HG03066 (cell line): Measurements from ENCODE around the gene COLQ.
"Not testable (repeated sequence)": the region's sequence is repeated elsewhere in the genome, so short reads cannot be mapped to it uniquely, and the experiment has no call there.

Experiments
- ATAC-seq: cut with Tn5 transposase; IDR thresholded peaks from one replicate; pipeline ENCODE4 v1.9.1; 2021; ENCODE audit warnings: low read depth; ENCODE audit not compliant: unreplicated experiment

The COLQ gene

GRCh38 chr3:15521573-15521965 lies at the start of gene COLQ:
TSS of gene COLQ (minus strand) at chr3:15521706. CDS start at chr3:15521625, 81 bp downstream.
- ATAC-seq = no peak

GRCh38 chr3:15563190-15563589 lies 41.7 kb upstream of the COLQ start:
- ATAC-seq = no peak

DNA sequence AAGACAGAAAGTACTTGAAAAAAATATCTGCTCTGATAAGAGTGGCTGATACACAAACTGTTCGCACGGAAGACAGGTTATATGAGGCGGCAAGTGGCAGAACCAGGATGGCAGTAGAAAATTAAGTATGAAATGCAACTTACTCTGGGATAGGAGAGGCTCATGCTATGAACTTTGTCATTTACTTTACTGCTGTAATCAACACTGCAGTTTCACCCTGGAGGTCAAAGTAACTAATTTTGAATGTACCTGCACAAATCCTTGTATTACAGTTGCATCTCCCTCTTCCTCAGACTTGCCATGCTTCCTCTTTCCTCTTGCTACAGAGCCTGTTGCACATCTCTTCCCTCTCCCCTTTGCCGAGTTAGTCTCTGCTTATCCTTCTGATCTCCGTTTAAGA lies 41.1 kb upstream of the COLQ start:
- no peak for ATAC-seq

- ATAC-seq = no peak
Measured at GRCh38 chr3:15558581-15558980, 37.1 kb upstream of the COLQ start.

DNA sequence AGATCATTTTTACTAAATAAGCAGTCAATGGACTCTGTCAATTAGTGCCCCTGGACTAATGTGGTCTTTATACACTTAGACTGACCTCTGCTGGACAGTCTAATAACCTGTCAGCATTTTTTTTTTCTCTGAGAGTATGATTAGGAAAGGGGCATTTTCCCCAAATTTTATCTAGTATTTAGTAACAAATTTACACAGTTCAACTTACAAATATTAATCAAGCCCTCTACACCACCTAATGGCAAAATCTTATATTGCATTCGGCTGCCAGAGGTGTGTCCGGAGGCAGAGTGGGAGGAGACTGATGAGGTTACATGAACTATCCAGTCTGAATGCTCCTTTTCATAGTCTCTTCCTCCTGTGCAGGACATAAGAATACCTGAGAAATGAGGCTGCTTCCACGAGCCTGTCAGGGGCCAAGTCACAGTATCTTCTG lies 36.0 kb upstream of the COLQ start:
- ATAC-seq = peak; percentile 68

- ATAC-seq = peak; percentile 90
Measured at GRCh38 chr3:15556512-15556911, 35.0 kb upstream of the COLQ start.

DNA sequence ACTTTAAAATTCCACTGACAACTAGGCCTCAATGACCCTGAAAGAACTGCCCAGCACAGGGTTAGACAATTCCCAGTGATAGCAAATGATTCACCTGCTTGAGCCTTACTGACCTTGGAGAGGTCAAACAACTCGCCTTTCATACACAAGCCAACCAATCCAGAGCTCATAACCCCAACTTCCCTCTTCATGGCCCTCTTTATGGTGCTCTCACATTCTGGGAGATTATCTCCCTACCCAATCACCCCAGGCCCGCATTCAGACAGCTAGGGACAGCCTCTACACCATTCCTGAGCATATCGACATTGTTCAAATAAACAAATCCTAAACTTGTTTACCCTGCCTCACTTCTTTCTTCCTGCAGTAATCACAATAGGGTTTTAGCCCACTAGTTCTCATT lies 32.2 kb upstream of the COLQ start:
- no peak for ATAC-seq

- ATAC-seq = no peak
Measured at GRCh38 chr3:15551902-15552301, 30.4 kb upstream of the COLQ start.

GRCh38 chr3:15549846-15550245 lies 28.3 kb upstream of the COLQ start:
- no peak for ATAC-seq

DNA sequence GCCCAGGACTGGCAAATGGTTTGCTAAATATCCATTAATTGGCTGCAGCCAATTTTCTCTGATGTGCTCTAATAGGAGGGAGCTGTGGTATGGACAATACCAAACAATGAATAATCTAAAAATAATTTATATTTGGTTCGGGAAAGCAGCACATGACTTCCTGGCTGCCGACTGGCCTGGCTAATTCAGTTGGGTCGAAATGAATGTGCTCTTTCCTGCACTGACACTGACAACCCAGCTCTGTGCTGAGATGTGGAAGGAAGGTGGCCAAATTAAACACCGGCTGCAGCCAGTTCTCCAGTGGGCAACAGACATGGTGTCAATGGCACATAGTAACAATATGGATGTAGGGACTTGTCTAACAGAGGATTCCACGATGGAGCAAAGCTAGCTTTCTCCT lies 21.1 kb upstream of the COLQ start:
- no peak for ATAC-seq

DNA sequence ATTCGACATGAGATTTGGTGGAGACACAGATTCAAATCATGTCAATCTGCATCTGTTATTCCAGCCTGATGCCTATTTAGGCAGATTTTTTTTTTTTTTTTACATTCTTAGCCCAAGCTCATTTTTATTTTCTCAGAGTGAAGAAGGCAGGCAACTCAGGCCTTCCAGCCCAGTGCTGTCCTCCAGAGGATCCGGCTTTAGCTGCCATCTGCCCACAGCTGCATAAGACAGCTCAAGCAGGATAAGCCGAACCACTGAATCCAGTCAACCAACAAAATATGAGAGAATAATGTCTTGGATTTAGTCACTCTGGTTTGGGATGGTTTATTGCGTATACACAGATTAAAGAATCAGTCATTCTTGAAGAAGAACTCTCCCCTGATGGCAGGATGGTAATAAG lies 19.9 kb upstream of the COLQ start:
- ATAC-seq = no peak

DNA sequence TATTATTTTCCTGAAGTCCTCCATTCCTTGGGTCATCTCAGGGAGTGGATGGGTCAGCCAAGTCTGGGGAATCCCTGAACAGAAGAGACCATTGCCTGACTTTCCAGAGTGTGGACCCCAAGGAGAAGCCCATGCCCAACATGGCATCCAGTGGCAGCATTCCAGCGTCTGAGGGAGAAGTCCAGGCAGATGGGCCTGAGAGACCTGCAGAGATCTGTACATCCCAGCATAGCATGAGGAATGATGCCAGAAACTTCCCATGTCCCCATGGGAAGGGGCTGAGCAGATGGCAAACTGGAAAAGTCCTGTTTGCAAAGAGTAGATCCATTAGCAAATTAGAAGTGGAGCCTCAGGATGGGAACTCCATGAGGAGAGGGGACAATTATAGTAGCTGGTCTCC lies 17.6 kb upstream of the COLQ start:
- no peak for ATAC-seq

GRCh38 chr3:15538345-15538744 lies 16.8 kb upstream of the COLQ start:
- no peak for ATAC-seq

DNA sequence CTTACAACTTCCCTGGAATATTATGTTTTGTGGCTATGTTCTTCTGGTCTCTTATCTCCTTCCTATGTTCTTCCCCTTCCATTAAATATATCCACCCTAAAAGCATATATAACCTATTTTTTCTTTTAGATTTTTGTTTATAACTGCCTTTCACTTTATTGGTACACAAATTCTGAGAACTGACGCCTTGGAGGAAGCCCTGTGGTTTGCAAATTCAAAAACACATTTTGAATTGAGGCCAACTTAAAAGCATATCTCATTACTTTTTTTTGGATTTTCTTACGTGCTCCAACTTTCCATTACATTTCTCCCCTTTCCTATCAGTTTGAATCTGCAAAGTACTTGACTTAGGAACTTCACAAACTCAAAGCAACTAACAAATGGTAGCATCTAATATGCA lies 15.3 kb upstream of the COLQ start:
- ATAC-seq = no peak

DNA sequence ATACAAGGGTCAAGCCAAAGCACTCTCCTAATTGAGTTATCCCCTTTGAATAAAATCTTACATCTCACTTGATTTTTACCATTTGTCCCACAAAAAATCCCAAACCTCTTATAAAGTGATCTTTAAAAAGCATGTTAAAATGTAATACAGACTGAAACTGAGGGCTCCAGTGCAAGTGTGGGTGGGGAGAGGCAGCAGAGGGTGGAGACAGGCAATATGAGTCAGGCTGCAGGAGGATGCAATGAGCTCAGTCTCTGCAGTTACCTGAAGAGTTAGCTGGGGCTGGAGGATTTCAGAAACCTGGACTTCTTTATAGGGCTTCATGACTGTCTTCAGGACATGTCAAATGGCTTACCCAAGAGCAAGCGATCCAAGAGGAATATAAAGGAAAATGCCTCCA lies 14.2 kb upstream of the COLQ start:
- ATAC-seq = no peak

GRCh38 chr3:15532614-15533013 lies 11.1 kb upstream of the COLQ start:
- not testable (repeated sequence) for ATAC-seq

- no peak for ATAC-seq
Measured at GRCh38 chr3:15531346-15531745, 9.8 kb upstream of the COLQ start.

DNA sequence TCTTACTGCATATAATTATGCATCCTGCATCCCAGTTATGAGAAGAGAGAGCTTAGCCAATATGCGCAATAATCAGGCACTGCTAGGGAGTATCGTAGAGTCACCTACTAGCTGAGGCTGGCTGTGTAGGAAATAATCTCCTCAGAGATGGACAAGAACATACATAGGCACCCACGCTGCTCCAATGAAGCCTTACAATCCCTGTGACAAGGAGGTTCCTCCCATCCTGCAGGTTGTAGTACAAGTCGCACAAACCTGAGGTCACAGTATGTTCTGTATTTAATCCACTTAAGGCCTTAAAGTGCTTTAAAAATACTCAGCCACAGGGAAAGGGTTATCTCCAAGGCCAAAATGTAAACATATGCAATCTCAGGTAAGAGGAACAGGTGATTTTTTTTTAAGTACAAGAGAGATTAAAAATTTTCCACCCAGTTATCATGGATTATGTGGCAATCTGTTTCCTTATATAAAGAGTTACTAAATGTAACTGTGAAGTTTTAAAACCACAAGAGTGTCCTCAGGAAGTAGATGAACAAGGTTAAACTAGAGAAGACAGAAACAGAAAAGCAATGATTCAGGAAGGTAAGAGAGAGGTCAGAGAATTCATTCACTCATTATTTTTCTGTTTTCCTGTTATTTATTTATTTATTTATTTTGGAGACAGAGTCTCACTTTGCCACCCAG lies 7.5 kb upstream of the COLQ start:
- ATAC-seq = no peak

DNA sequence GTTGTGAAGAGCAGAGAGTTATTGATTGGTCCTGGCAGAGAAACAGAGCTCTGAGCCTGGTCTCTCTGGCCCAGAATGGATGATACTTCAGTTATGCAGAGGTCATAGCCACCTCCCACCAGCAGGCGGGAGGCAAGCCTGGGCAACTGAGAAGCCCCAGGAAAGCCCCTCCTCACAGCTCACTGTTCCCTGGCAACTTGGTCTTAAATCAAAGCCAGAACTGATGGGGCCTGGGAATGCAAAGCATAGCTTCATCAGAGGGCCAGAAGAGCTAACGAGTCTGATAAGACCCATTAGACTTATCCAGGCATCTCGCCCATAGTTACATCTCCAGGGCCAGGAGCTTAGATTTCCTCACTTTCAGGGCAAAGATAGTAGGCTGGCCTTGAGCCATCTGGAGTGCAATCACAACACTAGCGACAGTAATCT lies 5.5 kb upstream of the COLQ start:
- no peak for ATAC-seq

GRCh38 chr3:15525790-15526189 lies 4.3 kb upstream of the COLQ start:
- ATAC-seq = no peak

DNA sequence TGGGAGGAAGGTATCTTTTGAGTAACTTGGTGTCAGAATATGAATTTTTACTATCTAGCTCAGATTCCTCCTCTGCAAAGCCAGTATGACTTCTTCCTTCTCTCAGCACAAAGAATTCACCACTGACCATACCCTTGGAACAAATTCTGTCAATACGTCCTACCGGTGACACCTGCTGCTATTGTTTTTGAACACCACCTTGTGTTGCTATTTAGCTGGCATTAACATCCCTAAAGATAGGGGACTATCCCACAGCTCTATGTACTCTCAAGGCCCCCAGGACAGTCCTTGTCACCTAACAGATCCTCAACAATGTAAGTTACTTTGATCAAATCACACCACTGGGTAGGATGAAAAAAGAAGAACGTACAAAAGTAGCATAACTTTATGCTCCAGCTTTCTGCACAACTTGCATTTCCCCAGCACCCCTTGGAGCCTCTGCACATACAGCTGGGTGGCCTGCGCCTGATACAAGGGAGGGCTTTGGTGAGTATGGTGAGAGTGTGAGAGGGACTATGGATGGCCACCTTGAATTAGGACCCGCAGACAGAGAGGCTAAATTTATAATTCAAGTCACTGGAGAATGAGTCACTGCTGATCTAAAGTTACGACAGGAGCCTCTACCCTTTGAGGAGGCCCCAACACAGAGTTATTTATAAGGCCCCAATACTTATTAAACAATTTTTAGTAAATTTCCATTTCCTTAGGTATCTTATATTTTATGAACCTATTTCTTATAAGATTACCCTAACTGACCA lies 2.3 kb upstream of the COLQ start:
- no peak for ATAC-seq

DNA sequence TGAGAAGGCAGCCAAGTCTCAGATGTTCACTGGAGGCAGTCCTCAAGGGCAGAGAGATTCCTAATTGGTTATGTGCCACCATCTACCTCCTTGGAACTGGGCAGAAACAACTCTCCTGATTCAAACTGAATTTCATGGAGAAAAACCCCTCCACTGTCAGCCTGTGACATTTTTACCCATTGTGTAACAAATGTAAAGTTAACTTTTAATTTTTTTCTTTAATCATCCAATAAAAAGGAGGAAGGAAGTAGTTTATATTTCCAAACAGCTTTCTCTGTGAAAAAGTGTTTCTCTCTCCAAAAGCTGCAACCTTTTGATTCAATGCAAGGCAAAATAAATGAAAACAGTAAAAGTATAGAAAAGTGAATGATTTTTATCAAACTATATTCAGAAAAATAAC lies 510 bp upstream of the COLQ start:
- ATAC-seq = no peak
